HEK293 (cell line): ENCODE measurements around the gene ACOD1.

ENCODE experiments used
- CTCF ChIA-PET: fragments of 350-600 bp; formaldehyde crosslinking; extraction: SDS; loops from one replicate; lab custom pipeline; 2021; ENCODE audit warnings: antibody characterized with exemption; lab: Yijun Ruan, JAX
- POLR2A ChIA-PET: fragments of 300-600 bp; formaldehyde crosslinking; extraction: SDS; loops from one replicate; lab custom pipeline; 2020; ENCODE audit warnings: antibody characterized with exemption, inconsistent platforms; lab: Yijun Ruan, JAX
- H3K27ac ChIP-seq: fragments of 200-500 bp; sonication (Bioruptor generic); 2 replicates; pipeline ENCODE4 v1.5.1; 2014; ENCODE audit warnings: low read depth, low read length, control low read depth, inconsistent platforms; ENCODE audit errors: extremely low read depth
- H3K36me3 ChIP-seq, 2 experiments: fragments of 200-500 bp in 1 of 2; sonication (Bioruptor generic) in 1 of 2; 1 replicate in 1 of 2; 2 replicates in 1 of 2; pipeline ENCODE4 v1.5.1; 2014 to 2017; ENCODE audit warnings: inconsistent platforms in 2 of 2, low read length in 2 of 2; ENCODE audit not compliant: control insufficient read depth in 2 of 2, insufficient read depth in 1 of 2
- H3K4me1 ChIP-seq: fragments of 200-500 bp; sonication (Bioruptor generic); 2 replicates; pipeline ENCODE4 v1.5.1; 2014; ENCODE audit warnings: mild to moderate bottlenecking, low read length, inconsistent platforms; ENCODE audit not compliant: control insufficient read depth, insufficient read depth
- H3K4me3 ChIP-seq: 2 replicates; pipeline ENCODE4 v1.5.1; 2011; ENCODE audit warnings: low read depth, mild to moderate bottlenecking, control low read depth, low read length, moderate library complexity
- H3K9me3 ChIP-seq: fragments of 200-500 bp; sonication (Bioruptor generic); 2 replicates; pipeline ENCODE4 v1.5.1; 2014; ENCODE audit warnings: low read depth, low read length, inconsistent platforms; ENCODE audit not compliant: control insufficient read depth, insufficient read depth
- EGR2 ChIP-seq: fragments of 450-650 bp; formaldehyde crosslinking; IDR thresholded peaks from 2 replicates; pipeline ENCODE4 v1.5.1; 2016; ENCODE audit warnings: low read depth, missing biosample characterization, missing genetic modification characterization
- GFI1B ChIP-seq: fragments of 450-650 bp; formaldehyde crosslinking; IDR thresholded peaks from 2 replicates; pipeline ENCODE4 v1.5.1; 2016; ENCODE audit warnings: missing biosample characterization, missing genetic modification characterization
- GLIS1 ChIP-seq: fragments of 450-650 bp; formaldehyde crosslinking; IDR thresholded peaks from 2 replicates; pipeline ENCODE4 v1.5.1; 2016; ENCODE audit warnings: missing biosample characterization, missing genetic modification characterization
- ZNF157 ChIP-seq: fragments of 450-650 bp; formaldehyde crosslinking; IDR thresholded peaks from 2 replicates; pipeline ENCODE4 v1.5.1; 2016; ENCODE audit warnings: missing biosample characterization, missing genetic modification characterization
- ZNF239 ChIP-seq: fragments of 450-650 bp; formaldehyde crosslinking; IDR thresholded peaks from 2 replicates; pipeline ENCODE4 v1.5.1; 2016; ENCODE audit warnings: missing biosample characterization, missing genetic modification characterization
- ZNF266 ChIP-seq: fragments of 450-650 bp; formaldehyde crosslinking; IDR thresholded peaks from 2 replicates; pipeline ENCODE4 v1.5.1; 2016; ENCODE audit warnings: missing biosample characterization, missing genetic modification characterization, low read depth
- ZNF404 ChIP-seq: fragments of 450-650 bp; formaldehyde crosslinking; IDR thresholded peaks from 2 replicates; pipeline ENCODE4 v1.5.1; 2017; ENCODE audit warnings: missing biosample characterization, missing genetic modification characterization
- ZNF76 ChIP-seq: fragments of 450-650 bp; formaldehyde crosslinking; IDR thresholded peaks from 2 replicates; pipeline ENCODE4; 2016; ENCODE audit warnings: low read depth, missing biosample characterization, missing genetic modification characterization, borderline replicate concordance
- ZNF830 ChIP-seq: fragments of 450-650 bp; IDR thresholded peaks from 2 replicates; pipeline ENCODE4 v1.5.0; 2018; ENCODE audit warnings: missing biosample characterization, missing genetic modification characterization, low read depth, mild to moderate bottlenecking, moderate library complexity
- TF ChIP-seq, protein P1 (sequence below): fragments of 450-650 bp; formaldehyde crosslinking; IDR thresholded peaks from 2 replicates; pipeline ENCODE4 v1.5.1; 2016; ENCODE audit warnings: missing biosample characterization, missing genetic modification characterization
- TF ChIP-seq, protein P2 (sequence below): fragments of 450-650 bp; formaldehyde crosslinking; IDR thresholded peaks from 2 replicates; pipeline ENCODE4 v1.5.1; 2016; ENCODE audit warnings: missing biosample characterization, missing genetic modification characterization, borderline replicate concordance
- TF ChIP-seq, protein P3 (sequence below): fragments of 450-650 bp; formaldehyde crosslinking; IDR thresholded peaks from 2 replicates; pipeline ENCODE4 v1.5.1; 2017; ENCODE audit warnings: missing biosample characterization, missing genetic modification characterization
- TF ChIP-seq, protein P4 (sequence below): fragments of 450-650 bp; formaldehyde crosslinking; IDR thresholded peaks from 2 replicates; pipeline ENCODE4 v1.5.1; 2016; ENCODE audit warnings: missing biosample characterization, missing genetic modification characterization, borderline replicate concordance

The ACOD1 gene

DNA sequence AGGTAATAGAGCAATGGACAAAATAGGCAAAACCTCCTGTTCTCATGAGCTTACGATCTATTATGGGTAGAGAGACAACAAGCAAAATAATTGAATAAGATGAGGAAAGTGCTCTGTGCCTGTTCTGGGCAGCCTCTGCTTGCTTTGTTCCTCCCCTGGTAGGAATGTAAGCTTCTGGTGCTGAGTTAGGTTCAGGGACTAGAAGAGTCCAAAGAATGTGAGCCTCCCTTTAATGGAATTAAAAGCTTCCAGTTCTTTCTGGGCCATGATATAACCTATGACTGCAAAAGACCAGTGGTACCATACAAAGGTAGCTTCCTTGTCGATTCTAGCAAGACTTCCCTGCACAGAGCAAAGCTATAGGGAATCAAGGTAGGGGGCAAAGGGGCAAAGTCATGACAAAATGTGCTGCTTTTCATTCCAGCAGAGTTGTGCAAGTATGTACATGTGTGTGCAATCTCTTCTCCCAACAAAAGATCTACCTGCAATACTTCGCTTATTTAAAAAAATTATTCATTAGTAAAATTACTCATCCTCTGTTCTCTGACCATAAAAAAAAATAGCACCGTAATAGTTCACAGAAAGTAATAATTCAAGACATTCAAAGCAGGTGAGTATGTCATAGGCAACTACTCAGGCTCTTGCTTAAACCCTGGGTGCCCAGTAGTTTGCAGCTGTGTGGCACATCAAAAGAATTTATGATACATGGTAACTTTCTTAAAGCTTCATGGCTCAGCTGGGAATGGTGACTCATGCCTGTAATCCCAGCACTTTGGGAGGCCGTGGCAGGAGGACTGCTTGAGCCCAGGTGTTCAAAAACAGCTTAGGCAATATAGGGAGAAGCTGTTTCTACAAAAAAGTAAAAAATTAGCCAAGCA, 21.4 kb downstream of the ACOD1 start:
- POLR2A ChIA-PET = no interaction called here
- Histone ChIP-seq H3K9me3 (no peaks in the 10 kb centered on the region), H3K27ac (no peak overlapping the region), H3K36me3 (no peaks in the 10 kb centered on the region), H3K4me1 (no peaks in the 10 kb centered on the region), H3K4me3 (no peak overlapping the region)
- TF ChIP-seq ZNF157 (tag by site-specific recombination) = no peak
- TF ChIP-seq GLIS1 (tag by site-specific recombination) = peak; percentile 21; the same call in 1 of the 2 replicates
- CTCF ChIA-PET = interaction anchor here (1.7 to 2.2 kb wide), 2 partner anchors 10 kb away, joined by 11 read pairs; no protein-coding TSS in a partner anchor

DNA sequence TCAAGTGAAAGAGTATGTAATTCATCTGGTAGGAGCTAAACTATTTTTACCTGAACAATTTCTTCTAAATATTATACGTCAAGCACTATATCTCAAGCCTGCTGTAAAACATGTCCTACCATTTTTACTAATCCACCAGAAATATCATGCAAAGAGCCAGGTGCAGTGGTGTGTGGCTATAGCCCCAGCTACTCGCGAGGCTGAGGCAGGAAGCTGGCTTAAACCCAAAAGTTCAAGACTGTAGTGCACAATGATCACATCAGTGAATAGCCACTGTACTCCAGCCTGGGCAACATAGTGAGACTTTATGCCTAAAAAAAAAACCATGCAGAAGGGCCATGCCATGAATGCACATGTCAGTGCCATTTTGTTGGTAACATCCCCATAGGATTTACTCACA, 22.9 kb downstream of the ACOD1 start:
- H3K4me3 ChIP-seq = no peak overlapping the region
- TF ChIP-seq GFI1B (tag by site-specific recombination) = no peak
- no peak for TF ChIP-seq ZNF404 (tag by site-specific recombination)
- no peak for TF ChIP-seq ZNF830 (tag by site-specific recombination)
- TF ChIP-seq, protein P1, sequence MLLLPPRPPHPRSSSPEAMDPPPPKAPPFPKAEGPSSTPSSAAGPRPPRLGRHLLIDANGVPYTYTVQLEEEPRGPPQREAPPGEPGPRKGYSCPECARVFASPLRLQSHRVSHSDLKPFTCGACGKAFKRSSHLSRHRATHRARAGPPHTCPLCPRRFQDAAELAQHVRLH = no peak
- TF ChIP-seq EGR2 (tag by site-specific recombination) = no peak
- TF ChIP-seq ZNF266 (tag by site-specific recombination) = no peak
- TF ChIP-seq, protein P2, sequence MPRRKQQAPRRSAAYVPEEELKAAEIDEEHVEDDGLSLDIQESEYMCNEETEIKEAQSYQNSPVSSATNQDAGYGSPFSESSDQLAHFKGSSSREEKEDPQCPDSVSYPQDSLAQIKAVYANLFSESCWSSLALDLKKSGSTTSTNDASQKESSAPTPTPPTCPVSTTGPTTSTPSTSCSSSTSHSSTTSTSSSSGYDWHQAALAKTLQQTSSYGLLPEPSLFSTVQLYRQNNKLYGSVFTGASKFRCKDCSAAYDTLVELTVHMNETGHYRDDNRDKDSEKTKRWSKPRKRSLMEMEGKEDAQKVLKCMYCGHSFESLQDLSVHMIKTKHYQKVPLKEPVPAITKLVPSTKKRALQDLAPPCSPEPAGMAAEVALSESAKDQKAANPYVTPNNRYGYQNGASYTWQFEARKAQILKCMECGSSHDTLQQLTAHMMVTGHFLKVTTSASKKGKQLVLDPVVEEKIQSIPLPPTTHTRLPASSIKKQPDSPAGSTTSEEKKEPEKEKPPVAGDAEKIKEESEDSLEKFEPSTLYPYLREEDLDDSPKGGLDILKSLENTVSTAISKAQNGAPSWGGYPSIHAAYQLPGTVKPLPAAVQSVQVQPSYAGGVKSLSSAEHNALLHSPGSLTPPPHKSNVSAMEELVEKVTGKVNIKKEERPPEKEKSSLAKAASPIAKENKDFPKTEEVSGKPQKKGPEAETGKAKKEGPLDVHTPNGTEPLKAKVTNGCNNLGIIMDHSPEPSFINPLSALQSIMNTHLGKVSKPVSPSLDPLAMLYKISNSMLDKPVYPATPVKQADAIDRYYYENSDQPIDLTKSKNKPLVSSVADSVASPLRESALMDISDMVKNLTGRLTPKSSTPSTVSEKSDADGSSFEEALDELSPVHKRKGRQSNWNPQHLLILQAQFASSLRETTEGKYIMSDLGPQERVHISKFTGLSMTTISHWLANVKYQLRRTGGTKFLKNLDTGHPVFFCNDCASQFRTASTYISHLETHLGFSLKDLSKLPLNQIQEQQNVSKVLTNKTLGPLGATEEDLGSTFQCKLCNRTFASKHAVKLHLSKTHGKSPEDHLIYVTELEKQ (tag by site-specific recombination) = no peak
- TF ChIP-seq, protein P3, sequence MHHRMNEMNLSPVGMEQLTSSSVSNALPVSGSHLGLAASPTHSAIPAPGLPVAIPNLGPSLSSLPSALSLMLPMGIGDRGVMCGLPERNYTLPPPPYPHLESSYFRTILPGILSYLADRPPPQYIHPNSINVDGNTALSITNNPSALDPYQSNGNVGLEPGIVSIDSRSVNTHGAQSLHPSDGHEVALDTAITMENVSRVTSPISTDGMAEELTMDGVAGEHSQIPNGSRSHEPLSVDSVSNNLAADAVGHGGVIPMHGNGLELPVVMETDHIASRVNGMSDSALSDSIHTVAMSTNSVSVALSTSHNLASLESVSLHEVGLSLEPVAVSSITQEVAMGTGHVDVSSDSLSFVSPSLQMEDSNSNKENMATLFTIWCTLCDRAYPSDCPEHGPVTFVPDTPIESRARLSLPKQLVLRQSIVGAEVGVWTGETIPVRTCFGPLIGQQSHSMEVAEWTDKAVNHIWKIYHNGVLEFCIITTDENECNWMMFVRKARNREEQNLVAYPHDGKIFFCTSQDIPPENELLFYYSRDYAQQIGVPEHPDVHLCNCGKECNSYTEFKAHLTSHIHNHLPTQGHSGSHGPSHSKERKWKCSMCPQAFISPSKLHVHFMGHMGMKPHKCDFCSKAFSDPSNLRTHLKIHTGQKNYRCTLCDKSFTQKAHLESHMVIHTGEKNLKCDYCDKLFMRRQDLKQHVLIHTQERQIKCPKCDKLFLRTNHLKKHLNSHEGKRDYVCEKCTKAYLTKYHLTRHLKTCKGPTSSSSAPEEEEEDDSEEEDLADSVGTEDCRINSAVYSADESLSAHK (tag by site-specific recombination) = no peak
- TF ChIP-seq ZNF239 (tag by site-specific recombination) = no peak
- no peak for TF ChIP-seq ZNF76
- TF ChIP-seq, protein P4, sequence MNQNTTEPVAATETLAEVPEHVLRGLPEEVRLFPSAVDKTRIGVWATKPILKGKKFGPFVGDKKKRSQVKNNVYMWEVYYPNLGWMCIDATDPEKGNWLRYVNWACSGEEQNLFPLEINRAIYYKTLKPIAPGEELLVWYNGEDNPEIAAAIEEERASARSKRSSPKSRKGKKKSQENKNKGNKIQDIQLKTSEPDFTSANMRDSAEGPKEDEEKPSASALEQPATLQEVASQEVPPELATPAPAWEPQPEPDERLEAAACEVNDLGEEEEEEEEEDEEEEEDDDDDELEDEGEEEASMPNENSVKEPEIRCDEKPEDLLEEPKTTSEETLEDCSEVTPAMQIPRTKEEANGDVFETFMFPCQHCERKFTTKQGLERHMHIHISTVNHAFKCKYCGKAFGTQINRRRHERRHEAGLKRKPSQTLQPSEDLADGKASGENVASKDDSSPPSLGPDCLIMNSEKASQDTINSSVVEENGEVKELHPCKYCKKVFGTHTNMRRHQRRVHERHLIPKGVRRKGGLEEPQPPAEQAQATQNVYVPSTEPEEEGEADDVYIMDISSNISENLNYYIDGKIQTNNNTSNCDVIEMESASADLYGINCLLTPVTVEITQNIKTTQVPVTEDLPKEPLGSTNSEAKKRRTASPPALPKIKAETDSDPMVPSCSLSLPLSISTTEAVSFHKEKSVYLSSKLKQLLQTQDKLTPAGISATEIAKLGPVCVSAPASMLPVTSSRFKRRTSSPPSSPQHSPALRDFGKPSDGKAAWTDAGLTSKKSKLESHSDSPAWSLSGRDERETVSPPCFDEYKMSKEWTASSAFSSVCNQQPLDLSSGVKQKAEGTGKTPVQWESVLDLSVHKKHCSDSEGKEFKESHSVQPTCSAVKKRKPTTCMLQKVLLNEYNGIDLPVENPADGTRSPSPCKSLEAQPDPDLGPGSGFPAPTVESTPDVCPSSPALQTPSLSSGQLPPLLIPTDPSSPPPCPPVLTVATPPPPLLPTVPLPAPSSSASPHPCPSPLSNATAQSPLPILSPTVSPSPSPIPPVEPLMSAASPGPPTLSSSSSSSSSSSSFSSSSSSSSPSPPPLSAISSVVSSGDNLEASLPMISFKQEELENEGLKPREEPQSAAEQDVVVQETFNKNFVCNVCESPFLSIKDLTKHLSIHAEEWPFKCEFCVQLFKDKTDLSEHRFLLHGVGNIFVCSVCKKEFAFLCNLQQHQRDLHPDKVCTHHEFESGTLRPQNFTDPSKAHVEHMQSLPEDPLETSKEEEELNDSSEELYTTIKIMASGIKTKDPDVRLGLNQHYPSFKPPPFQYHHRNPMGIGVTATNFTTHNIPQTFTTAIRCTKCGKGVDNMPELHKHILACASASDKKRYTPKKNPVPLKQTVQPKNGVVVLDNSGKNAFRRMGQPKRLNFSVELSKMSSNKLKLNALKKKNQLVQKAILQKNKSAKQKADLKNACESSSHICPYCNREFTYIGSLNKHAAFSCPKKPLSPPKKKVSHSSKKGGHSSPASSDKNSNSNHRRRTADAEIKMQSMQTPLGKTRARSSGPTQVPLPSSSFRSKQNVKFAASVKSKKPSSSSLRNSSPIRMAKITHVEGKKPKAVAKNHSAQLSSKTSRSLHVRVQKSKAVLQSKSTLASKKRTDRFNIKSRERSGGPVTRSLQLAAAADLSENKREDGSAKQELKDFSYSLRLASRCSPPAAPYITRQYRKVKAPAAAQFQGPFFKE (tag by site-specific recombination) = no peak
- ChIA-PET CTCF (interaction anchor here (0.7 to 2.2 kb wide), 3 partner anchors 9 to 43 kb away, joined by 3 to 11 read pairs (median 3); no protein-coding TSS in a partner anchor), POLR2A (no interaction called here)
- no peak overlapping the region for H3K27ac ChIP-seq
- H3K4me1 ChIP-seq = no peaks in the 10 kb centered on the region
- H3K9me3 ChIP-seq = no peaks in the 10 kb centered on the region
- H3K36me3 ChIP-seq = no peaks in the 10 kb centered on the region
